B cell (primary cell): ENCODE data around the gene CNTNAP2. TPM values are rescaled to one million over a fixed set of nuclear protein-coding genes. Genes with fewer than 3 reads are reported as not detected.

Source experiments
- ATAC-seq: fragments of 200-7000 bp; cut with Tn5 transposase; one replicate; pipeline ENCODE4 v1.10.0; 2021; ENCODE audit warnings: low read depth, mild to moderate bottlenecking, moderate number of reproducible peaks, moderate library complexity
- CTCF ChIA-PET: fragments of 350-600 bp; sonication (Branson Sonifier 250); formaldehyde crosslinking; loops from one replicate; lab custom pipeline; 2021; ENCODE audit warnings: antibody characterized with exemption, inconsistent platforms; lab: Charles Lee
- POLR2A ChIA-PET: fragments of 350-600 bp; sonication (Branson Sonifier 250); formaldehyde crosslinking; loops from one replicate; lab custom pipeline; 2021; ENCODE audit warnings: antibody characterized with exemption; lab: Charles Lee
- DNase-seq: peaks from one replicate; pipeline ENCODE4 v3.0.0; 2013
- H2AFZ ChIP-seq: 2 replicates; pipeline ENCODE4 v1.6.1; 2012; ENCODE audit warnings: mild to moderate bottlenecking, low read depth, low read length; ENCODE audit not compliant: insufficient read depth, poor library complexity, severe bottlenecking
- H3K27ac ChIP-seq, 2 donors: 1 replicate in 1 of 2; 2 replicates in 1 of 2; pipeline ENCODE4 v1.5.1; 2012 to 2013; ENCODE audit warnings: low read length in 2 of 2, mild to moderate bottlenecking in 2 of 2, moderate library complexity in 1 of 2
- H3K27me3 ChIP-seq, 4 experiments: fragments of 200-600 bp in 1 of 4; sonication (generic) in 1 of 4; replicated peaks in 1 of 4; 1 replicate in 2 of 4; 2 replicates in 2 of 4; pipeline versions ENCODE4 v1.6.1 to v1.7.0; 2013 to 2016; ENCODE audit warnings: low read length in 3 of 4, mild to moderate bottlenecking in 2 of 4, mixed read lengths in 1 of 4, moderate library complexity in 1 of 4; ENCODE audit not compliant: insufficient read depth in 4 of 4, control insufficient read depth in 3 of 4; ENCODE audit errors: control extremely low read depth in 1 of 4
- H3K36me3 ChIP-seq, 2 experiments: replicated peaks in 1 of 2; 1 replicate in 1 of 2; 2 replicates in 1 of 2; pipeline versions ENCODE4 v1.6.1 to v1.7.1; 2013; ENCODE audit warnings: low read length in 1 of 2; ENCODE audit not compliant: insufficient read depth in 2 of 2, control insufficient read depth in 1 of 2; ENCODE audit errors: control extremely low read depth in 1 of 2, extremely low read depth in 1 of 2
- H3K4me1 ChIP-seq, 2 donors: fragments of 200-600 bp in 1 of 2; sonication (generic) in 1 of 2; 1 replicate in 1 of 2; 2 replicates in 1 of 2; pipeline versions ENCODE4 v1.5.1 to v1.6.1; 2013 to 2017; ENCODE audit warnings: low read length in 2 of 2; ENCODE audit not compliant: control insufficient read depth in 2 of 2, insufficient read depth in 2 of 2
- H3K4me2 ChIP-seq: replicated peaks from 2 replicates; pipeline ENCODE3; 2012; ENCODE audit warnings: mild to moderate bottlenecking, low read depth, low read length; ENCODE audit not compliant: poor library complexity, severe bottlenecking
- H3K4me3 ChIP-seq, 5 experiments: fragments of 200-600 bp in 1 of 5; sonication (generic) in 1 of 5; 1 replicate in 3 of 5; 2 replicates in 2 of 5; pipeline versions ENCODE4 v1.5.1 to v1.7.0; 2011 to 2016; ENCODE audit warnings: low read length in 4 of 5, mild to moderate bottlenecking in 4 of 5, low read depth in 2 of 5, control low read depth in 1 of 5, moderate library complexity in 1 of 5; ENCODE audit not compliant: insufficient read depth in 1 of 5; ENCODE audit errors: control extremely low read depth in 1 of 5, extremely low read depth in 1 of 5
- H3K79me2 ChIP-seq: fragments of 200-600 bp; sonication (generic); one replicate; pipeline ENCODE4 v1.6.0; 2016; ENCODE audit warnings: low read length; ENCODE audit not compliant: control insufficient read depth, insufficient read depth
- H3K9ac ChIP-seq: fragments of 200-600 bp; sonication (generic); 2 replicates; pipeline ENCODE4 v1.6.1; 2017; ENCODE audit warnings: mild to moderate bottlenecking, low read length, moderate library complexity
- H3K9me3 ChIP-seq, 3 donors: one replicate each; pipeline versions ENCODE4 v1.6.1 to v1.7.1; 2013; ENCODE audit warnings: low read length in 2 of 3; ENCODE audit not compliant: control insufficient read depth in 2 of 3, insufficient read depth in 1 of 3; ENCODE audit errors: control extremely low read depth in 1 of 3
- H4K20me1 ChIP-seq: 2 replicates; pipeline ENCODE4 v1.6.0; 2012; ENCODE audit warnings: mild to moderate bottlenecking, low read length; ENCODE audit not compliant: insufficient read depth, control insufficient read depth, poor library complexity, severe bottlenecking
- H3K27ac Mint-ChIP-seq: one replicate; pipeline ENCODE4 v1.8.0; 2021; ENCODE audit warnings: mixed read lengths
- H3K27me3 Mint-ChIP-seq: one replicate; pipeline ENCODE4 v1.8.0; 2021; ENCODE audit warnings: mixed read lengths
- H3K4me1 Mint-ChIP-seq: one replicate; pipeline ENCODE4 v1.8.0; 2021; ENCODE audit warnings: mixed read lengths
- H3K4me3 Mint-ChIP-seq: one replicate; pipeline ENCODE4 v1.8.0; 2021; ENCODE audit warnings: mixed read lengths
- H3K9me3 Mint-ChIP-seq: one replicate; pipeline ENCODE4 v1.8.0; 2022; ENCODE audit warnings: mixed read lengths; ENCODE audit not compliant: insufficient read depth
- CTCF ChIP-seq: fragments of 200-600 bp; IDR thresholded peaks from one replicate; pipeline ENCODE4 v1.8.0; 2022; ENCODE audit warnings: antibody characterized with exemption, mild to moderate bottlenecking
- EZH2 ChIP-seq: IDR thresholded peaks from 2 replicates; pipeline ENCODE4 v1.6.1; 2012; ENCODE audit warnings: borderline replicate concordance, low read depth, mild to moderate bottlenecking, moderate library complexity, low read length; ENCODE audit not compliant: insufficient read depth, poor library complexity, severe bottlenecking
- WGBS: methylation state at CpG from one replicate; pipeline ENCODE4 v1.1.5; 2013; ENCODE audit warnings: missing lambda C conversion rate; ENCODE audit not compliant: insufficient coverage; 5-methylcytosine and 5-hydroxymethylcytosine counted together
- intact Hi-C: fragments of 100-400 bp; cut with micrococcal nuclease; formaldehyde crosslinking; loops from one replicate; pipeline ENCODE4 v1.10.0; 2022
- polyA plus RNA-seq: library from polyadenylated mRNA; depleted of rRNA; stranded (reverse); fragments of >200 nt; gene quantifications from 2 replicates; pipeline ENCODE4 v1.2.3, GENCODE V29; 2012
- total RNA-seq, 2 donors: library from RNA; stranded (reverse); fragments of 120-200 nt in 1 of 2; gene quantifications; 1 replicate in 1 of 2; 2 replicates in 1 of 2; pipeline versions ENCODE4 v1.2.3 to v1.2.4, GENCODE V29; 2013 to 2022

Gene CNTNAP2
- total and polyA plus RNA-seq, 2 donors (not counting 1 experiment from before 2014, with no cell fraction given), result 7.4 to 16.6 TPM

- H3K4me1 ChIP-seq, result no peaks in the 10 kb centered on the region
- DNase-seq (no peak), ATAC-seq (no peak)
- H3K4me2 ChIP-seq, result no peak overlapping the region
- TF ChIP-seq CTCF (no peak), EZH2 (no peak)
- Mint-ChIP-seq H3K4me1 (no peaks in the 10 kb centered on the region), H3K27me3 (no peaks in the 10 kb centered on the region), H3K9me3 (peaks cover 11% of the 10 kb centered on the region), H3K4me3 (no peak overlapping the region), H3K27ac (no peak overlapping the region)
- H3K9ac ChIP-seq, result no peak overlapping the region
- WGBS, result 29% methylated on average over 1 of the region's 2 CpGs
- ChIA-PET CTCF (no interaction called here), POLR2A (no interaction called here)
- intact Hi-C loops, result no loop called here
- no peak overlapping the region for H3K4me3 ChIP-seq
- H3K9me3 ChIP-seq, result peaks cover 0 to 15% (median 11%) of the 10 kb centered on the region in 3 donors
- H3K27me3 ChIP-seq, result no peaks in the 10 kb centered on the region
- H3K27ac ChIP-seq, result no peak overlapping the region
- H3K79me2 ChIP-seq, result no peaks in the 10 kb centered on the region
- no peaks in the 10 kb centered on the region for H4K20me1 ChIP-seq
- H3K36me3 ChIP-seq, result no peaks in the 10 kb centered on the region
- no peak overlapping the region for H2AFZ ChIP-seq
Observed at GRCh38 chr7:146499970-146500369, 383.4 kb downstream of the CNTNAP2 start.

GRCh38 chr7:146503844-146504243 lies 387.2 kb downstream of the CNTNAP2 start:
- H3K36me3 ChIP-seq, result no peaks in the 10 kb centered on the region
- Mint-ChIP-seq H3K9me3 (peaks cover 6% of the 10 kb centered on the region), H3K4me1 (no peaks in the 10 kb centered on the region), H3K27me3 (no peaks in the 10 kb centered on the region), H3K4me3 (no peak overlapping the region), H3K27ac (no peak overlapping the region)
- peaks cover 0 to 34% (median 10%) of the 10 kb centered on the region in 3 donors for H3K9me3 ChIP-seq
- no peak overlapping the region for H3K27ac ChIP-seq
- TF ChIP-seq CTCF (no peak), EZH2 (no peak)
- H3K4me2 ChIP-seq, result no peak overlapping the region
- no peaks in the 10 kb centered on the region for H3K79me2 ChIP-seq
- no peaks in the 10 kb centered on the region for H4K20me1 ChIP-seq
- no peaks in the 10 kb centered on the region for H3K27me3 ChIP-seq
- no peaks in the 10 kb centered on the region for H3K4me1 ChIP-seq
- ATAC-seq (no peak), DNase-seq (no peak)
- H2AFZ ChIP-seq, result no peak overlapping the region
- intact Hi-C loops, result no loop called here
- ChIA-PET POLR2A (no interaction called here), CTCF (no interaction called here)
- no peak overlapping the region for H3K9ac ChIP-seq
- H3K4me3 ChIP-seq, result no peak overlapping the region
- WGBS, result 94% methylated on average over 5 of the region's 5 CpGs
